HepG2 (cell line): ENCODE measurements around the gene GRIK5. TPM values are rescaled to one million over a fixed set of nuclear protein-coding genes. Genes with fewer than 3 reads are reported as not detected.

Source experiments
- ATAC-seq: fragments of 200-7000 bp; cut with Tn5 transposase; 3 replicates; pipeline ENCODE4 v1.9.1; 2020; ENCODE audit warnings: mild to moderate bottlenecking, moderate library complexity
- BruUV-seq: library from RNA; stranded (reverse); fragments of 400-500 nt; replicated peaks from 2 replicates; lab custom pipeline; 2021; lab: Mats Ljungman, UMichigan
- CTCF ChIA-PET: fragments of 300-600 bp; formaldehyde crosslinking; extraction: SDS; loops from one replicate; lab custom pipeline; 2021; ENCODE audit warnings: low total read pairs, inconsistent platforms, low intra/inter-chr PET ratio; lab: Yijun Ruan, JAX
- POLR2A ChIA-PET: fragments of 350-600 bp; sonication (Branson Sonifier 250); formaldehyde crosslinking; loops from one replicate; lab custom pipeline; 2020; ENCODE audit warnings: antibody characterized with exemption, inconsistent platforms; lab: Yijun Ruan, JAX
- DNase-seq: peaks from one replicate; pipeline ENCODE4 v3.0.0-alpha.2; 2015; ENCODE audit warnings: low spot score
- FAIRE-seq: peaks from 3 replicates; lab custom pipeline; 2011; peaks lifted over from hg19 to GRCh38; lab: Jason Lieb, UNC
- H2AFZ ChIP-seq: one replicate; pipeline ENCODE4 v1.6.1; 2011; ENCODE audit warnings: low read length, inconsistent platforms
- H3K27ac ChIP-seq: fragments of 300-600 bp; 3 replicates; pipeline ENCODE4 v1.8.0; 2011; ENCODE audit warnings: mixed run types, mild to moderate bottlenecking, mixed read lengths, low read length, inconsistent platforms; ENCODE audit not compliant: insufficient read depth; ENCODE audit errors: extremely low read length
- H3K27me3 ChIP-seq, 2 experiments: fragments of 200-600 bp in 1 of 2; 2 replicates in 1 of 2; 3 replicates in 1 of 2; pipeline versions ENCODE4 v1.6.0 to v1.8.0; 2011; ENCODE audit warnings: low read length in 2 of 2, mild to moderate bottlenecking in 2 of 2, moderate library complexity in 2 of 2, inconsistent platforms in 1 of 2; ENCODE audit not compliant: insufficient read depth in 2 of 2, control insufficient read depth in 1 of 2
- H3K36me3 ChIP-seq, 2 experiments: fragments of 200-600 bp in 1 of 2; replicated peaks in 1 of 2; 2 replicates in 1 of 2; 3 replicates in 1 of 2; pipeline versions ENCODE4 v1.5.1 to v1.8.0; 2011; ENCODE audit warnings: low read length in 2 of 2, inconsistent platforms in 1 of 2; ENCODE audit not compliant: insufficient read depth in 2 of 2, control insufficient read depth in 1 of 2
- H3K4me1 ChIP-seq: 2 replicates; pipeline ENCODE4 v1.5.1; 2012; ENCODE audit warnings: low read length, inconsistent platforms; ENCODE audit not compliant: insufficient read depth
- H3K4me2 ChIP-seq: 2 replicates; pipeline ENCODE4 v1.6.0; 2011; ENCODE audit warnings: low read depth, low read length, inconsistent platforms
- H3K4me3 ChIP-seq, 3 experiments: fragments of 200-600 bp in 1 of 3; sonication (generic), shearing (Covaris generic) in 1 of 3; replicated peaks in 1 of 3; 2 replicates each; pipeline ENCODE4 v1.5.1; 2011 to 2016; ENCODE audit warnings: low read length in 3 of 3, inconsistent platforms in 2 of 3, low read depth in 2 of 3, mild to moderate bottlenecking in 2 of 3, control low read depth in 1 of 3, mixed read lengths in 1 of 3; ENCODE audit not compliant: insufficient read depth in 1 of 3
- H3K79me2 ChIP-seq: one replicate; pipeline ENCODE4 v1.6.1; 2011; ENCODE audit warnings: low read length, inconsistent platforms; ENCODE audit not compliant: insufficient read depth
- H3K9ac ChIP-seq: 2 replicates; pipeline ENCODE4 v1.6.0; 2011; ENCODE audit warnings: mild to moderate bottlenecking, low read depth, low read length, inconsistent platforms; ENCODE audit not compliant: insufficient read depth
- H3K9me3 ChIP-seq: 2 replicates; pipeline ENCODE4 v1.5.1; 2012; ENCODE audit warnings: mild to moderate bottlenecking, low read length
- H4K20me1 ChIP-seq: 2 replicates; pipeline ENCODE4 v1.6.0; 2011; ENCODE audit warnings: inconsistent platforms, mild to moderate bottlenecking, low read length, moderate library complexity; ENCODE audit not compliant: insufficient read depth
- AGO2 ChIP-seq: fragments of 200-400 bp; formaldehyde crosslinking; optimal IDR thresholded peaks from 2 replicates; pipeline ENCODE3; 2017; ENCODE audit warnings: mild to moderate bottlenecking, low read depth, low read length, moderate library complexity
- ARID2 ChIP-seq: sonication (generic); formaldehyde crosslinking; IDR thresholded peaks from 2 replicates; pipeline ENCODE4 v1.8.1; 2022; ENCODE audit warnings: mild to moderate bottlenecking, missing genetic modification reagents, borderline replicate concordance
- CBX5 ChIP-seq: sonication (generic); formaldehyde crosslinking; IDR thresholded peaks from 2 replicates; pipeline ENCODE4 v1.4.0; 2020; ENCODE audit warnings: missing genetic modification reagents, borderline replicate concordance
- MEIS2 ChIP-seq: sonication (generic); formaldehyde crosslinking; IDR thresholded peaks from 2 replicates; pipeline ENCODE4 v1.9.0; 2021; ENCODE audit warnings: mild to moderate bottlenecking, missing genetic modification reagents
- MTA1 ChIP-seq: sonication (generic); formaldehyde crosslinking; IDR thresholded peaks from 2 replicates; pipeline ENCODE4 v1.4.0; 2020; ENCODE audit warnings: missing genetic modification reagents, mild to moderate bottlenecking, borderline replicate concordance
- NR2F6 ChIP-seq, 2 experiments: IDR thresholded peaks; 2 replicates each; pipeline ENCODE4 v1.6.1; 2016; ENCODE audit warnings: antibody characterized with exemption in 1 of 2, mild to moderate bottlenecking in 1 of 2
- ONECUT2 ChIP-seq: sonication (generic); formaldehyde crosslinking; IDR thresholded peaks from 2 replicates; pipeline ENCODE4 v1.4.0; 2020; ENCODE audit warnings: missing genetic modification reagents
- PLSCR1 ChIP-seq: sonication (generic); formaldehyde crosslinking; IDR thresholded peaks from 2 replicates; pipeline ENCODE4 v1.5.0; 2020; ENCODE audit warnings: missing genetic modification reagents, mild to moderate bottlenecking, borderline replicate concordance
- SMAD9 ChIP-seq: sonication (generic); formaldehyde crosslinking; IDR thresholded peaks from 2 replicates; pipeline ENCODE4 v1.5.1; 2020; ENCODE audit warnings: mild to moderate bottlenecking, missing genetic modification reagents
- ZC3H13 ChIP-seq: sonication (generic); formaldehyde crosslinking; IDR thresholded peaks from 2 replicates; pipeline ENCODE4 v1.8.1; 2023; ENCODE audit warnings: mild to moderate bottlenecking, missing genetic modification reagents, moderate library complexity
- ZEB1 ChIP-seq: IDR thresholded peaks from 2 replicates; pipeline ENCODE4 v1.6.1; 2012; ENCODE audit warnings: mild to moderate bottlenecking, low read depth, inconsistent platforms; ENCODE audit not compliant: insufficient replicate concordance
- ZFY ChIP-seq: sonication (generic); formaldehyde crosslinking; IDR thresholded peaks from 2 replicates; pipeline ENCODE4 v1.4.0; 2020; ENCODE audit warnings: missing genetic modification reagents
- ZNF468 ChIP-seq: sonication (generic); formaldehyde crosslinking; IDR thresholded peaks from 2 replicates; pipeline ENCODE4 v1.8.0; 2022; ENCODE audit warnings: mild to moderate bottlenecking, moderate library complexity, missing genetic modification reagents
- ZNF510 ChIP-seq: sonication (generic); formaldehyde crosslinking; IDR thresholded peaks from 2 replicates; pipeline ENCODE4 v1.4.0; 2020; ENCODE audit warnings: low read depth, mild to moderate bottlenecking, missing genetic modification reagents
- ZNF629 ChIP-seq: sonication (generic); formaldehyde crosslinking; conservative IDR thresholded peaks from 2 replicates; pipeline ENCODE4 v1.5.0; 2020; ENCODE audit warnings: missing genetic modification reagents
- ZNF777 ChIP-seq: sonication (generic); formaldehyde crosslinking; IDR thresholded peaks from 2 replicates; pipeline ENCODE4 v1.4.0; 2020; ENCODE audit warnings: missing genetic modification reagents
- WGBS: methylation state at CpG from one replicate; pipeline ENCODE4 v1.1.6; 2017; ENCODE audit warnings: low lambda C conversion rate; 5-methylcytosine and 5-hydroxymethylcytosine counted together
- in situ Hi-C: cut with HindIII; loops from 2 replicates; pipeline ENCODE4 v1.10.0; 2017; ENCODE audit warnings: low pct_unique_long_range_greater_than_20kb; ENCODE audit not compliant: extremely low pct_ligation_motif_present
- intact Hi-C: fragments of 100-400 bp; cut with micrococcal nuclease; formaldehyde crosslinking; loops from one replicate; pipeline ENCODE4 v1.10.0; 2022; ENCODE audit not compliant: unreplicated experiment
- polyA plus RNA-seq, 8 experiments: library from polyadenylated mRNA; depleted of rRNA in 3 of 8; stranded (reverse) in 7 of 8; unstranded in 1 of 8; fragments of >200 nt; fragmentation: Illumina TruSeq in 4 of 8; extraction: Trizol in 4 of 8; gene quantifications; 2 replicates each; pipeline versions ENCODE4 v1.2.1 to v1.2.3, GENCODE V29; 2011 to 2016; ENCODE audit warnings: low read depth in 4 of 8, missing spikeins in 1 of 8, mixed read lengths in 1 of 8; ENCODE audit not compliant: insufficient read depth in 1 of 8
- total RNA-seq, 5 experiments: library from RNA; depleted of rRNA; stranded (reverse); fragments of >200 nt; fragmentation: Illumina TruSeq; extraction: Trizol; gene quantifications; 2 replicates each; pipeline ENCODE4 v1.2.3, GENCODE V29; 2016; ENCODE audit warnings: low read depth in 1 of 5
- TF ChIP-seq, protein P1 (sequence below): sonication (generic); formaldehyde crosslinking; IDR thresholded peaks from one replicate; pipeline ENCODE4 v1.5.1; 2020; ENCODE audit warnings: mild to moderate bottlenecking, missing genetic modification reagents; ENCODE audit errors: not compliant biosample characterization

Gene GRIK5
- total and polyA plus RNA-seq, 2 of the 13 experiments (the other 11 are each of a cell fraction or from before 2014, with no cell fraction given): not detected

GRCh38 chr19:42080764-42081375, 10.9 kb upstream of the GRIK5 start:
- intact Hi-C loops: no loop called here
- POLR2A ChIA-PET: no interaction called here
- H3K9ac ChIP-seq: no peak overlapping the region
- TF ChIP-seq AGO2: peak; percentile 77
- TF ChIP-seq ZC3H13 (CRISPR knock-in tag): peak; percentile 75
- TF ChIP-seq ZFY (CRISPR knock-in tag): no peak; the same call in 1 of the 2 replicates
- no peak for TF ChIP-seq ZNF629 (CRISPR knock-in tag)
- TF ChIP-seq ZNF777 (CRISPR knock-in tag): no peak
- no peak for TF ChIP-seq NR2F6 (IDR thresholded peaks at IDR 0.05)
- no peak for TF ChIP-seq NR2F6 (CRISPR knock-in tag; IDR thresholded peaks at IDR 0.05)
- TF ChIP-seq CBX5: no peak
- no peak for TF ChIP-seq MTA1 (CRISPR knock-in tag)
- no peak for TF ChIP-seq PLSCR1
- no peak for TF ChIP-seq SMAD9 (CRISPR knock-in tag)
- TF ChIP-seq MEIS2: no peak
- TF ChIP-seq ZNF468 (CRISPR knock-in tag): no peak
- TF ChIP-seq ZNF510 (CRISPR knock-in tag): no peak
- no peak for TF ChIP-seq ONECUT2 (CRISPR knock-in tag)
- no peak for TF ChIP-seq ZEB1
- TF ChIP-seq, protein P1, sequence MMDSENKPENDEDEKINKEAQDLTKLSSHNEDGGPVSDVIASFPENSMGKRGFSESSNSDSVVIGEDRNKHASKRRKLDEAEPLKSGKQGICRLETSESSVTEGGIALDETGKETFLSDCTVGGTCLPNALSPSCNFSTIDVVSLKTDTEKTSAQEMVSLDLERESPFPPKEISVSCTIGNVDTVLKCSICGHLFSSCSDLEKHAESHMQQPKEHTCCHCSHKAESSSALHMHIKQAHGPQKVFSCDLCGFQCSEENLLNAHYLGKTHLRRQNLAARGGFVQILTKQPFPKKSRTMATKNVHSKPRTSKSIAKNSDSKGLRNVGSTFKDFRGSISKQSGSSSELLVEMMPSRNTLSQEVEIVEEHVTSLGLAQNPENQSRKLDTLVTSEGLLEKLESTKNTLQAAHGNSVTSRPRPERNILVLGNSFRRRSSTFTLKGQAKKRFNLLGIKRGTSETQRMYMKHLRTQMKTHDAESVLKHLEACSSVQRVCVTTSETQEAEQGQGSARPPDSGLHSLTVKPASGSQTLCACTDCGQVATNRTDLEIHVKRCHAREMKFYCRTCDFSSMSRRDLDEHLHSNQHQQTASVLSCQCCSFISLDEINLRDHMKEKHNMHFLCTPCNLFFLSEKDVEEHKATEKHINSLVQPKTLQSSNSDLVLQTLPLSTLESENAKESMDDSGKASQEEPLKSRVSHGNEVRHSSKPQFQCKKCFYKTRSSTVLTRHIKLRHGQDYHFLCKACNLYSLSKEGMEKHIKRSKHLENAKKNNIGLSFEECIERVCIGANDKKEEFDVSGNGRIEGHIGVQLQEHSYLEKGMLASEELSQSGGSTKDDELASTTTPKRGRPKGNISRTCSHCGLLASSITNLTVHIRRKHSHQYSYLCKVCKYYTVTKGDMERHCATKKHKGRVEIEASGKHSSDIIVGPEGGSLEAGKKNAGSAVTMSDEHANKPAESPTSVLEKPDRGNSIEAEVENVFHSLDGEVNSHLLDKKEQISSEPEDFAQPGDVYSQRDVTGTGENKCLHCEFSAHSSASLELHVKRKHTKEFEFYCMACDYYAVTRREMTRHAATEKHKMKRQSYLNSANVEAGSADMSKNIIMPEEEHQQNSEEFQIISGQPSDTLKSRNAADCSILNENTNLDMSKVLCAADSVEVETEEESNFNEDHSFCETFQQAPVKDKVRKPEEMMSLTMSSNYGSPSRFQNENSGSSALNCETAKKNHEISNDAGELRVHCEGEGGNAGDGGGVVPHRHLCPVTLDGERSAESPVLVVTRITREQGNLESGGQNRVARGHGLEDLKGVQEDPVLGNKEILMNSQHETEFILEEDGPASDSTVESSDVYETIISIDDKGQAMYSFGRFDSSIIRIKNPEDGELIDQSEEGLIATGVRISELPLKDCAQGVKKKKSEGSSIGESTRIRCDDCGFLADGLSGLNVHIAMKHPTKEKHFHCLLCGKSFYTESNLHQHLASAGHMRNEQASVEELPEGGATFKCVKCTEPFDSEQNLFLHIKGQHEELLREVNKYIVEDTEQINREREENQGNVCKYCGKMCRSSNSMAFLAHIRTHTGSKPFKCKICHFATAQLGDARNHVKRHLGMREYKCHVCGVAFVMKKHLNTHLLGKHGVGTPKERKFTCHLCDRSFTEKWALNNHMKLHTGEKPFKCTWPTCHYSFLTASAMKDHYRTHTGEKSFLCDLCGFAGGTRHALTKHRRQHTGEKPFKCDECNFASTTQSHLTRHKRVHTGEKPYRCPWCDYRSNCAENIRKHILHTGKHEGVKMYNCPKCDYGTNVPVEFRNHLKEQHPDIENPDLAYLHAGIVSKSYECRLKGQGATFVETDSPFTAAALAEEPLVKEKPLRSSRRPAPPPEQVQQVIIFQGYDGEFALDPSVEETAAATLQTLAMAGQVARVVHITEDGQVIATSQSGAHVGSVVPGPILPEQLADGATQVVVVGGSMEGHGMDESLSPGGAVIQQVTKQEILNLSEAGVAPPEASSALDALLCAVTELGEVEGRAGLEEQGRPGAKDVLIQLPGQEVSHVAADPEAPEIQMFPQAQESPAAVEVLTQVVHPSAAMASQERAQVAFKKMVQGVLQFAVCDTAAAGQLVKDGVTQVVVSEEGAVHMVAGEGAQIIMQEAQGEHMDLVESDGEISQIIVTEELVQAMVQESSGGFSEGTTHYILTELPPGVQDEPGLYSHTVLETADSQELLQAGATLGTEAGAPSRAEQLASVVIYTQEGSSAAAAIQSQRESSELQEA (CRISPR knock-in tag): no peak
- TF ChIP-seq ARID2 (CRISPR knock-in tag): no peak

More at GRCh38 chr19:42080764-42081375, 10.9 kb upstream of the GRIK5 start:
- ATAC-seq: no peak
- no peak overlapping the region for H3K4me3 ChIP-seq
- no peaks in the 10 kb centered on the region; a peak in 1 of 5 replicates for H3K27me3 ChIP-seq
- H3K36me3 ChIP-seq: peaks cover 24 to 26% of the 10 kb centered on the region in 2 experiments; a peak in 4 of 5 replicates
- no peak overlapping the region for H2AFZ ChIP-seq
- H3K4me1 ChIP-seq: peaks cover 34% of the 10 kb centered on the region
- CTCF ChIA-PET: no interaction called here
- H3K4me2 ChIP-seq: no peak overlapping the region
- no peak overlapping the region for H3K27ac ChIP-seq
- peaks cover 22% of the 10 kb centered on the region for H3K79me2 ChIP-seq
- H3K9me3 ChIP-seq: no peaks in the 10 kb centered on the region
- DNase-seq: no peak
- in situ Hi-C loops: no loop called here
- BruUV-seq: no TSS peak
- FAIRE-seq: no peak
- WGBS: 96% methylated on average over 18 of the region's 28 CpGs
- H4K20me1 ChIP-seq: peaks cover 26% of the 10 kb centered on the region
